HepG2 (cell line): Measurements from ENCODE around the gene RNF114. TPM values are rescaled to one million over a fixed set of nuclear protein-coding genes. Genes with fewer than 3 reads are reported as not detected.
A peak's percentile ranks its signal among the peaks of the same experiment; 100 is the strongest.

Source experiments
- CERS6 ChIP-seq: sonication (generic); formaldehyde crosslinking; IDR thresholded peaks from 2 replicates; pipeline ENCODE4 v1.5.0; 2020; ENCODE audit warnings: missing genetic modification reagents
- JUNB ChIP-seq: sonication (generic); formaldehyde crosslinking; IDR thresholded peaks from 2 replicates; pipeline ENCODE4 v1.8.0; 2022; ENCODE audit warnings: missing genetic modification reagents, mild to moderate bottlenecking, borderline replicate concordance
- KDM4B ChIP-seq: sonication (generic); formaldehyde crosslinking; IDR thresholded peaks from 2 replicates; pipeline ENCODE4 v1.4.0; 2020; ENCODE audit warnings: missing genetic modification reagents
- MBD4 ChIP-seq: IDR thresholded peaks from 2 replicates; pipeline ENCODE4 v1.6.1; 2012; ENCODE audit warnings: low read length, inconsistent platforms, borderline replicate concordance
- MTA1 ChIP-seq: sonication (generic); formaldehyde crosslinking; IDR thresholded peaks from 2 replicates; pipeline ENCODE4 v1.4.0; 2020; ENCODE audit warnings: missing genetic modification reagents, mild to moderate bottlenecking, borderline replicate concordance
- MYPOP ChIP-seq: sonication (generic); formaldehyde crosslinking; IDR thresholded peaks from 2 replicates; pipeline ENCODE4 v1.8.1; 2023; ENCODE audit warnings: mild to moderate bottlenecking, moderate library complexity, missing genetic modification reagents
- POLR2AphosphoS5 ChIP-seq: IDR thresholded peaks from 2 replicates; pipeline ENCODE4 v1.6.1; 2012; ENCODE audit warnings: low read depth, low read length
- TBX3 ChIP-seq: fragments of 450-650 bp; IDR thresholded peaks from 2 replicates; pipeline ENCODE4 v1.6.1; 2017; ENCODE audit warnings: antibody characterized with exemption, mild to moderate bottlenecking, inconsistent platforms, borderline replicate concordance
- TEAD3 ChIP-seq: optimal IDR thresholded peaks from 2 replicates; pipeline ENCODE3; 2016; ENCODE audit warnings: borderline replicate concordance
- ZBTB3 ChIP-seq: sonication (generic); formaldehyde crosslinking; IDR thresholded peaks from 2 replicates; pipeline ENCODE4 v1.4.0; 2020; ENCODE audit warnings: low read depth, mild to moderate bottlenecking, moderate library complexity, missing genetic modification reagents, borderline replicate concordance
- ZHX2 ChIP-seq, 2 experiments: sonication (generic) in 1 of 2; formaldehyde crosslinking in 1 of 2; IDR thresholded peaks; 2 replicates each; pipeline versions ENCODE4 v1.6.1 to v1.9.0; 2014 to 2022; ENCODE audit warnings: antibody characterized with exemption in 1 of 2, borderline replicate concordance in 1 of 2, inconsistent platforms in 1 of 2, low read depth in 1 of 2, missing genetic modification reagents in 1 of 2
- ZNF253 ChIP-seq: sonication (generic); formaldehyde crosslinking; IDR thresholded peaks from 2 replicates; pipeline ENCODE4 v1.8.0; 2022; ENCODE audit warnings: mild to moderate bottlenecking, missing genetic modification reagents, borderline replicate concordance
- polyA plus RNA-seq, 8 experiments: library from polyadenylated mRNA; depleted of rRNA in 3 of 8; stranded (reverse) in 7 of 8; unstranded in 1 of 8; fragments of >200 nt; fragmentation: Illumina TruSeq in 4 of 8; extraction: Trizol in 4 of 8; gene quantifications; 2 replicates each; pipeline versions ENCODE4 v1.2.1 to v1.2.3, GENCODE V29; 2011 to 2016; ENCODE audit warnings: low read depth in 4 of 8, missing spikeins in 1 of 8, mixed read lengths in 1 of 8; ENCODE audit not compliant: insufficient read depth in 1 of 8
- total RNA-seq, 5 experiments: library from RNA; depleted of rRNA; stranded (reverse); fragments of >200 nt; fragmentation: Illumina TruSeq; extraction: Trizol; gene quantifications; 2 replicates each; pipeline ENCODE4 v1.2.3, GENCODE V29; 2016; ENCODE audit warnings: low read depth in 1 of 5
- TF ChIP-seq, protein P1 (sequence below): IDR thresholded peaks from 2 replicates; pipeline ENCODE4 v1.6.1; 2018; ENCODE audit warnings: missing genetic modification reagents, mild to moderate bottlenecking, missing compliant biosample characterization

The RNF114 gene
- total and polyA plus RNA-seq, 2 of the 13 experiments (the other 11 are each of a cell fraction or from before 2014, with no cell fraction given), result 119 to 126 TPM

- TF ChIP-seq ZBTB3 (no peak), TBX3 (peak; percentile 15; the same call in 1 of the 2 replicates), ZHX2 (IDR thresholded peaks at IDR 0.05; ENCODE audit: low read depth) (no peak), ZHX2 (CRISPR knock-in tag; IDR thresholded peaks at IDR 0.05; ENCODE audit: borderline replicate concordance) (no peak), CERS6 (CRISPR knock-in tag) (no peak), TEAD3 (no peak), ZNF253 (0 out of 2 replicates have a peak, but pooled peaks have one; percentile 45), MBD4 (no peak), MTA1 (CRISPR knock-in tag) (peak; percentile 23; the same call in 1 of the 2 replicates), JUNB (CRISPR knock-in tag) (no peak), KDM4B (no peak), MYPOP (CRISPR knock-in tag) (no peak), POLR2AphosphoS5 (no peak)
- TF ChIP-seq, protein P1, sequence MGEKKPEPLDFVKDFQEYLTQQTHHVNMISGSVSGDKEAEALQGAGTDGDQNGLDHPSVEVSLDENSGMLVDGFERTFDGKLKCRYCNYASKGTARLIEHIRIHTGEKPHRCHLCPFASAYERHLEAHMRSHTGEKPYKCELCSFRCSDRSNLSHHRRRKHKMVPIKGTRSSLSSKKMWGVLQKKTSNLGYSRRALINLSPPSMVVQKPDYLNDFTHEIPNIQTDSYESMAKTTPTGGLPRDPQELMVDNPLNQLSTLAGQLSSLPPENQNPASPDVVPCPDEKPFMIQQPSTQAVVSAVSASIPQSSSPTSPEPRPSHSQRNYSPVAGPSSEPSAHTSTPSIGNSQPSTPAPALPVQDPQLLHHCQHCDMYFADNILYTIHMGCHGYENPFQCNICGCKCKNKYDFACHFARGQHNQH (CRISPR knock-in tag), result no peak
Observed at GRCh38 chr20:49938173-49939163, 2.3 kb downstream of the RNF114 start (continued).
